ENCODE measurements around the gene GOLGA6C. TPM values are rescaled to one million over a fixed set of nuclear protein-coding genes. Genes with fewer than 3 reads are reported as not detected.

Gene GOLGA6C
- total and polyA plus RNA-seq, 2 donors (not counting 1 experiment from before 2014, with no cell fraction given), result not detected

- Histone ChIP-seq H3K79me2 (ENCODE audit: control insufficient read depth, insufficient read depth, low read length) (no peaks in the 10 kb centered on the region), H3K4me2 (ENCODE audit: extremely low read depth, insufficient read depth, low read length) (no peak overlapping the region), H3K9ac (ENCODE audit: insufficient read depth, low read length) (no peak overlapping the region), H3K27me3 (ENCODE audit: control insufficient read depth, insufficient read depth, low read length) (peaks cover 20% of the 10 kb centered on the region), H3K36me3 (ENCODE audit: control insufficient read depth, insufficient read depth, low read length) (no peaks in the 10 kb centered on the region), H3K27ac (ENCODE audit: insufficient read depth, low read length) (no peak overlapping the region), H4K20me1 (ENCODE audit: control insufficient read depth, extremely low read depth, insufficient read depth, low read length) (no peaks in the 10 kb centered on the region), H3K4me3 (replicated peaks in 1 of 4; ENCODE audit: control extremely low read depth in 1 of 4, insufficient read depth in 1 of 4, low read depth in 3 of 4, low read length in 4 of 4) (no peak overlapping the region), H3K4me1 (ENCODE audit: control insufficient read depth, extremely low read depth, insufficient read depth, low read length) (no peaks in the 10 kb centered on the region), H2AFZ (ENCODE audit: low read length) (no peak overlapping the region), H3K9me3 (ENCODE audit: control insufficient read depth, insufficient read depth, low read depth, low read length) (no peaks in the 10 kb centered on the region)
- no peak for DNase-seq (ENCODE audit: low read depth in 2 of 2)
- no peak for TF ChIP-seq EZH2 (IDR thresholded peaks at IDR 0.05; ENCODE audit: low read length, missing control alignments)
- TF ChIP-seq, protein P1, sequence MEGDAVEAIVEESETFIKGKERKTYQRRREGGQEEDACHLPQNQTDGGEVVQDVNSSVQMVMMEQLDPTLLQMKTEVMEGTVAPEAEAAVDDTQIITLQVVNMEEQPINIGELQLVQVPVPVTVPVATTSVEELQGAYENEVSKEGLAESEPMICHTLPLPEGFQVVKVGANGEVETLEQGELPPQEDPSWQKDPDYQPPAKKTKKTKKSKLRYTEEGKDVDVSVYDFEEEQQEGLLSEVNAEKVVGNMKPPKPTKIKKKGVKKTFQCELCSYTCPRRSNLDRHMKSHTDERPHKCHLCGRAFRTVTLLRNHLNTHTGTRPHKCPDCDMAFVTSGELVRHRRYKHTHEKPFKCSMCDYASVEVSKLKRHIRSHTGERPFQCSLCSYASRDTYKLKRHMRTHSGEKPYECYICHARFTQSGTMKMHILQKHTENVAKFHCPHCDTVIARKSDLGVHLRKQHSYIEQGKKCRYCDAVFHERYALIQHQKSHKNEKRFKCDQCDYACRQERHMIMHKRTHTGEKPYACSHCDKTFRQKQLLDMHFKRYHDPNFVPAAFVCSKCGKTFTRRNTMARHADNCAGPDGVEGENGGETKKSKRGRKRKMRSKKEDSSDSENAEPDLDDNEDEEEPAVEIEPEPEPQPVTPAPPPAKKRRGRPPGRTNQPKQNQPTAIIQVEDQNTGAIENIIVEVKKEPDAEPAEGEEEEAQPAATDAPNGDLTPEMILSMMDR (conservative IDR thresholded peaks at IDR 0.05 in 1 of 2, IDR thresholded peaks at IDR 0.05 in 1 of 2; ENCODE audit: low read depth in 1 of 2, low read length in 2 of 2), result no peak
Measured at GRCh38 chr15:75232826-75233503, 25.2 kb upstream of the GOLGA6C start.

GRCh38 chr15:75233504-75234190 lies 24.5 kb upstream of the GOLGA6C start:
- Histone ChIP-seq H3K9me3 (ENCODE audit: control insufficient read depth, insufficient read depth, low read depth, low read length) (no peaks in the 10 kb centered on the region), H3K9ac (ENCODE audit: insufficient read depth, low read length) (no peak overlapping the region), H4K20me1 (ENCODE audit: control insufficient read depth, extremely low read depth, insufficient read depth, low read length) (no peaks in the 10 kb centered on the region), H3K79me2 (ENCODE audit: control insufficient read depth, insufficient read depth, low read length) (no peaks in the 10 kb centered on the region), H3K27ac (ENCODE audit: insufficient read depth, low read length) (no peak overlapping the region), H3K4me1 (ENCODE audit: control insufficient read depth, extremely low read depth, insufficient read depth, low read length) (no peaks in the 10 kb centered on the region), H3K4me3 (replicated peaks in 1 of 4; ENCODE audit: control extremely low read depth in 1 of 4, insufficient read depth in 1 of 4, low read depth in 3 of 4, low read length in 4 of 4) (no peak overlapping the region), H3K36me3 (ENCODE audit: control insufficient read depth, insufficient read depth, low read length) (no peaks in the 10 kb centered on the region), H3K4me2 (ENCODE audit: extremely low read depth, insufficient read depth, low read length) (no peak overlapping the region), H2AFZ (ENCODE audit: low read length) (no peak overlapping the region), H3K27me3 (ENCODE audit: control insufficient read depth, insufficient read depth, low read length) (peaks cover 22% of the 10 kb centered on the region)
- no peak for DNase-seq (ENCODE audit: low read depth in 2 of 2)
- TF ChIP-seq, protein P1 (conservative IDR thresholded peaks at IDR 0.05 in 1 of 2, IDR thresholded peaks at IDR 0.05 in 1 of 2; ENCODE audit: low read depth in 1 of 2, low read length in 2 of 2), result no peak
- TF ChIP-seq EZH2 (IDR thresholded peaks at IDR 0.05; ENCODE audit: low read length, missing control alignments), result no peak

GRCh38 chr15:75234191-75234810 lies 23.8 kb upstream of the GOLGA6C start:
- H4K20me1 ChIP-seq (ENCODE audit: control insufficient read depth, extremely low read depth, insufficient read depth, low read length), result no peaks in the 10 kb centered on the region
- H3K9me3 ChIP-seq (ENCODE audit: control insufficient read depth, insufficient read depth, low read depth, low read length), result no peaks in the 10 kb centered on the region
- H3K79me2 ChIP-seq (ENCODE audit: control insufficient read depth, insufficient read depth, low read length), result no peaks in the 10 kb centered on the region
- TF ChIP-seq EZH2 (IDR thresholded peaks at IDR 0.05; ENCODE audit: low read length, missing control alignments), result no peak
- TF ChIP-seq, protein P1 (conservative IDR thresholded peaks at IDR 0.05 in 1 of 2, IDR thresholded peaks at IDR 0.05 in 1 of 2; ENCODE audit: low read depth in 1 of 2, low read length in 2 of 2), result no peak
- DNase-seq (ENCODE audit: low read depth in 2 of 2), result no peak
- no peak overlapping the region for H3K4me3 ChIP-seq (replicated peaks in 1 of 4; ENCODE audit: control extremely low read depth in 1 of 4, insufficient read depth in 1 of 4, low read depth in 3 of 4, low read length in 4 of 4)
- H3K4me1 ChIP-seq (ENCODE audit: control insufficient read depth, extremely low read depth, insufficient read depth, low read length), result no peaks in the 10 kb centered on the region
- no peak overlapping the region for H2AFZ ChIP-seq (ENCODE audit: low read length)
- H3K9ac ChIP-seq (ENCODE audit: insufficient read depth, low read length), result no peak overlapping the region
- H3K4me2 ChIP-seq (ENCODE audit: extremely low read depth, insufficient read depth, low read length), result no peak overlapping the region
- no peak overlapping the region for H3K27ac ChIP-seq (ENCODE audit: insufficient read depth, low read length)
- H3K36me3 ChIP-seq (ENCODE audit: control insufficient read depth, insufficient read depth, low read length), result no peaks in the 10 kb centered on the region
- H3K27me3 ChIP-seq (ENCODE audit: control insufficient read depth, insufficient read depth, low read length), result peaks cover 22% of the 10 kb centered on the region

Measured in fibroblast of lung (primary cell).